Transverse colon (tissue), 4 donors: ENCODE measurements around the gene DDB1. TPM values are rescaled to one million over a fixed set of nuclear protein-coding genes. Genes with fewer than 3 reads are reported as not detected.
A peak's percentile ranks its signal among the peaks of the same experiment; 100 is the strongest.

Experiments
- DNase-seq: peaks from one replicate; pipeline ENCODE4 v3.0.0-alpha.2; 2019
- H3K27ac ChIP-seq, 4 donors: fragments of 200-600 bp; sonication (generic); 2 replicates each; pipeline ENCODE4 v1.5.1; 2016 to 2018; ENCODE audit warnings: inconsistent platforms in 4 of 4
- H3K27me3 ChIP-seq: fragments of 200-600 bp; sonication (generic); 2 replicates; pipeline ENCODE4 v1.5.1; 2017; ENCODE audit warnings: inconsistent platforms
- H3K36me3 ChIP-seq, 4 donors: fragments of 200-600 bp; sonication (generic); 2 replicates each; pipeline ENCODE4 v1.5.1; 2017 to 2019; ENCODE audit warnings: inconsistent platforms in 4 of 4
- H3K4me1 ChIP-seq, 4 donors: fragments of 200-600 bp; sonication (generic); 2 replicates each; pipeline ENCODE4 v1.5.1; 2017 to 2020; ENCODE audit warnings: inconsistent platforms in 4 of 4
- H3K4me3 ChIP-seq, 4 donors: fragments of 200-600 bp; sonication (generic); 1 replicate in 1 of 4; 2 replicates in 3 of 4; pipeline versions ENCODE4 v1.5.1 to v1.6.1; 2017 to 2019; ENCODE audit warnings: inconsistent platforms in 4 of 4
- H3K9me3 ChIP-seq, 2 donors: fragments of 200-600 bp; sonication (generic); 2 replicates each; pipeline ENCODE4 v1.5.1; 2017 to 2019; ENCODE audit warnings: inconsistent platforms in 2 of 2
- EP300 ChIP-seq: sonication (generic); formaldehyde crosslinking; IDR thresholded peaks from one replicate; pipeline ENCODE4 v1.6.1; 2017; ENCODE audit warnings: antibody characterized with exemption, low read depth
- POLR2A ChIP-seq: fragments of 450-650 bp; IDR thresholded peaks from one replicate; pipeline ENCODE4 v1.6.1; 2016; ENCODE audit warnings: antibody characterized with exemption, mild to moderate bottlenecking, moderate library complexity
- POLR2AphosphoS5 ChIP-seq, 3 donors: sonication (generic); formaldehyde crosslinking; IDR thresholded peaks; one replicate each; pipeline ENCODE4 v1.6.1; 2016; ENCODE audit warnings: antibody characterized with exemption in 3 of 3
- WGBS, 2 donors: methylation state at CpG; one replicate each; pipeline ENCODE4 v1.1.5; 2018; ENCODE audit warnings: low coverage in 1 of 2; 5-methylcytosine and 5-hydroxymethylcytosine counted together
- in situ Hi-C, 4 donors: fragments of 200-750 bp; cut with MboI; loops; one replicate each; pipeline versions ENCODE4 v1.15.0 to v1.15.1; 2017; ENCODE audit warnings: low sequenced_read_pairs in 3 of 4, low pct_ligation_motif_present in 1 of 4, low pct_unique_long_range_greater_than_20kb in 1 of 4
- intact Hi-C: fragments of 100-400 bp; cut with DNase I; formaldehyde crosslinking; loops from one replicate; pipeline ENCODE4 v1.15.1; 2023; ENCODE audit warnings: low total_unique reads
- total RNA-seq, 4 donors: library from RNA; depleted of rRNA; stranded (reverse); fragments of >200 nt; gene quantifications; one replicate each; pipeline ENCODE4 v1.1.0, GENCODE V29; 2016
- TF ChIP-seq, protein P1 (sequence below), 5 experiments: fragments of 200-600 bp in 3 of 5; fragments of 450-650 bp in 2 of 5; sonication (generic) in 3 of 5; IDR thresholded peaks; 1 replicate in 2 of 5; 2 replicates in 3 of 5; pipeline ENCODE4 v1.5.1; 2016 to 2017; ENCODE audit warnings: antibody characterized with exemption in 5 of 5, inconsistent platforms in 3 of 5, mild to moderate bottlenecking in 2 of 5, moderate library complexity in 1 of 5

DDB1 gene
- total RNA-seq, 4 donors from 2014 or later, result 105 to 127 (median 123) TPM

DNA sequence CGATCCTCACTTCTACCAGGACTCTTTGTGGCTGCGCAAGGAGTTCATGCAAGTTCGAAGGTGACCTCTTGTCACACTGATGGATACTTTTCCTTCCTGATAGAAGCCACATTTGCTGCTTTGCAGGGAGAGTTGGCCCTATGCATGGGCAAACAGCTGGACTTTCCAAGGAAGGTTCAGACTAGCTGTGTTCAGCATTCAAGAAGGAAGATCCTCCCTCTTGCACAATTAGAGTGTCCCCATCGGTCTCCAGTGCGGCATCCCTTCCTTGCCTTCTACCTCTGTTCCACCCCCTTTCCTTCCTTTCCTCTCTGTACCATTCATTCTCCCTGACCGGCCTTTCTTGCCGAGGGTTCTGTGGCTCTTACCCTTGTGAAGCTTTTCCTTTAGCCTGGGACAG, 35.7 kb upstream of the DDB1 start:
- no peak for DNase-seq
- Histone ChIP-seq H3K27ac (no peak overlapping the region), H3K4me1 (peaks cover 0 to 2% (median 0%) of the 10 kb centered on the region in 4 donors), H3K27me3 (no peaks in the 10 kb centered on the region), H3K36me3 (peaks cover 0 to 46% (median 23%) of the 10 kb centered on the region in 4 donors), H3K4me3 (no peak overlapping the region), H3K9me3 (no peaks in the 10 kb centered on the region)
- in situ Hi-C loops (no loop called here), intact Hi-C loops (no loop called here)
- TF ChIP-seq, protein P1, sequence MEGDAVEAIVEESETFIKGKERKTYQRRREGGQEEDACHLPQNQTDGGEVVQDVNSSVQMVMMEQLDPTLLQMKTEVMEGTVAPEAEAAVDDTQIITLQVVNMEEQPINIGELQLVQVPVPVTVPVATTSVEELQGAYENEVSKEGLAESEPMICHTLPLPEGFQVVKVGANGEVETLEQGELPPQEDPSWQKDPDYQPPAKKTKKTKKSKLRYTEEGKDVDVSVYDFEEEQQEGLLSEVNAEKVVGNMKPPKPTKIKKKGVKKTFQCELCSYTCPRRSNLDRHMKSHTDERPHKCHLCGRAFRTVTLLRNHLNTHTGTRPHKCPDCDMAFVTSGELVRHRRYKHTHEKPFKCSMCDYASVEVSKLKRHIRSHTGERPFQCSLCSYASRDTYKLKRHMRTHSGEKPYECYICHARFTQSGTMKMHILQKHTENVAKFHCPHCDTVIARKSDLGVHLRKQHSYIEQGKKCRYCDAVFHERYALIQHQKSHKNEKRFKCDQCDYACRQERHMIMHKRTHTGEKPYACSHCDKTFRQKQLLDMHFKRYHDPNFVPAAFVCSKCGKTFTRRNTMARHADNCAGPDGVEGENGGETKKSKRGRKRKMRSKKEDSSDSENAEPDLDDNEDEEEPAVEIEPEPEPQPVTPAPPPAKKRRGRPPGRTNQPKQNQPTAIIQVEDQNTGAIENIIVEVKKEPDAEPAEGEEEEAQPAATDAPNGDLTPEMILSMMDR (IDR thresholded peaks at IDR 0.05), result no peak
- no peak for TF ChIP-seq EP300
- no peak for TF ChIP-seq POLR2A
- TF ChIP-seq POLR2AphosphoS5 (IDR thresholded peaks at IDR 0.05), result no peak
- 90 to 91% methylated on average over 7 of the region's 7 CpGs for WGBS, 2 donors

DNA sequence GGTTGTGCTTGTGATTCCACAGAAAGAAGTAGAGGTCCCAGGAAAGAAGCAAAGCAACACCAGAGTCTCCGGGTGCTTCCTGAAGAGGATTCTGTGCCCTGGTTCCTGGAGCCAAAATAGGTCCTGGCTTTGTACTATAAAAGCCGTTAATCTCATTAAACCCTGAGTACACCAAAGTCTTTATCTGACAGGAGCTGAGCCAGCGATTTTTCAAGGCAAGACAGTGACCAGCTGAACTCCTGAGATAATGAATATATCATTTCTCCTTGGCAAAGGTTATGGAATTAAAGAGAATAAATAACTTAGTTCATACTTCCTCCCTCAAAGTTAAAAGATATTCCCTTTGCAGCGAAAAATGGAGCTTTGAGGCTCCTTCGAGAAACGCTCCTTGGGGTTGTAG, 34.5 kb upstream of the DDB1 start:
- Histone ChIP-seq H3K9me3 (no peaks in the 10 kb centered on the region), H3K27ac (no peak overlapping the region), H3K4me3 (no peak overlapping the region), H3K4me1 (peaks cover 8 to 12% (median 10%) of the 10 kb centered on the region in 4 donors), H3K36me3 (peaks cover 0 to 46% (median 23%) of the 10 kb centered on the region in 4 donors), H3K27me3 (no peaks in the 10 kb centered on the region)
- in situ Hi-C loops, result no loop called here
- TF ChIP-seq, protein P1 (IDR thresholded peaks at IDR 0.05), result no peak
- TF ChIP-seq POLR2A (no peak), EP300 (no peak), POLR2AphosphoS5 (IDR thresholded peaks at IDR 0.05) (no peak)
- intact Hi-C loops, result no loop called here
- WGBS, 2 donors, result 88 to 96% methylated on average over 5 to 6 of the region's 6 CpGs
- DNase-seq, result no peak

DNA sequence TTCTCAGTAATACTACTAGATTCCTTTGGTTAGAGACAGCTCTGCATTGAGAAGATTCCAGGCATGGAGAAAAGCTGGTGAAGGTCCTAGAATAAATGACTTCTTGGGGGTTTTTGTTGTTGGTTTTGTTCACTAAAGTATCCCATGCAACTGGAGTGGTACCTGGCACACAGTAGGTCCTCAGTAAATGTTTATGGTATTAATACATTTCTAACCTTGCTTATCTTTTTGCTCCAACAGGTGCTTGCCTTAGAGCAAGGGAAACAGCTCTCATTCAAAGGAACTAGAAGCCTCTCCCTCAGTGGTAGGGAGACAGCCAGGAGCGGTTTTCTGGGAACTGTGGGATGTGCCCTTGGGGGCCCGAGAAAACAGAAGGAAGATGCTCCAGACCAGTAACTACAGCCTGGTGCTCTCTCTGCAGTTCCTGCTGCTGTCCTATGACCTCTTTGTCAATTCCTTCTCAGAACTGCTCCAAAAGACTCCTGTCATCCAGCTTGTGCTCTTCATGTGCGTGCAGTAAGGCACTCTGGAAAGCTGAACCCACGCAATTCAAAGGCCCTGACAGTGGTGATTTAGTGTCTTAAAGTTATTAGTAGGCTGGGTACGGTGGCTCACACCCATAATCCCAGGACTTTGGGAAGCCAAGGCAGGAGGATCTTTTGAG, 31.2 kb upstream of the DDB1 start:
- TF ChIP-seq POLR2AphosphoS5 (IDR thresholded peaks at IDR 0.05) (no peak), POLR2A (no peak), EP300 (no peak)
- TF ChIP-seq, protein P1 (IDR thresholded peaks at IDR 0.05), result no peak
- 88 to 93% methylated on average over 2 to 5 of the region's 5 CpGs for WGBS, 2 donors
- Histone ChIP-seq H3K4me3 (no peak overlapping the region), H3K27me3 (no peaks in the 10 kb centered on the region), H3K9me3 (no peaks in the 10 kb centered on the region), H3K4me1 (peaks cover 8 to 32% (median 28%) of the 10 kb centered on the region in 4 donors), H3K36me3 (peaks cover 0 to 46% (median 21%) of the 10 kb centered on the region in 4 donors), H3K27ac (no peak overlapping the region)
- no peak for DNase-seq
- intact Hi-C loops, result no loop called here
- in situ Hi-C loops, result no loop called here

DNA sequence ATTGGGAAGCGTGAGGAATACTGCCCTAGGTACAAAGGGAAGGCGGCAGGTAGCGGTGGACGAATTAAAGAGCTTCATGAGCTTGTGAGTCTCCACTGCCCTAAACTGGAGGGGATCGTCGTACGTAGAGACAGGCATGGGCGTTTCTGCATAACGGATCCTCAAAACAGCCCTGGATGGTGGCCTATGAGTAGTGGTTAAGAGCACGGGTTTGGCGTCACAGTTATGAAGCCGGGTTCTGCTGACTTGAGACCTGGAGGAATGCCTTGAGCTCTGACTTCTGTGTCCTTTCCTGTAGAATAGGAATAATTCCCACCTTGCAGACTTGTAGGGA, 29.6 kb upstream of the DDB1 start:
- Histone ChIP-seq H3K36me3 (peaks cover 0 to 31% (median 13%) of the 10 kb centered on the region in 4 donors), H3K4me1 (peaks cover 8 to 48% (median 39%) of the 10 kb centered on the region in 4 donors), H3K9me3 (no peaks in the 10 kb centered on the region), H3K27ac (peak overlapping the region; percentile 95 to 98 (median 97)), H3K27me3 (no peaks in the 10 kb centered on the region), H3K4me3 (peak overlapping the region; percentile 63 to 90 (median 68))
- in situ Hi-C loops (no loop called here), intact Hi-C loops (no loop called here)
- no peak for DNase-seq
- WGBS, 2 donors, result 0 to 1% methylated on average over 8 to 12 of the region's 12 CpGs
- TF ChIP-seq, protein P1 (IDR thresholded peaks at IDR 0.05), result no peak
- TF ChIP-seq POLR2A, result no peak
- no peak for TF ChIP-seq EP300
